ENCODE measurements around the gene TMEM63C.

The TMEM63C gene

DNA sequence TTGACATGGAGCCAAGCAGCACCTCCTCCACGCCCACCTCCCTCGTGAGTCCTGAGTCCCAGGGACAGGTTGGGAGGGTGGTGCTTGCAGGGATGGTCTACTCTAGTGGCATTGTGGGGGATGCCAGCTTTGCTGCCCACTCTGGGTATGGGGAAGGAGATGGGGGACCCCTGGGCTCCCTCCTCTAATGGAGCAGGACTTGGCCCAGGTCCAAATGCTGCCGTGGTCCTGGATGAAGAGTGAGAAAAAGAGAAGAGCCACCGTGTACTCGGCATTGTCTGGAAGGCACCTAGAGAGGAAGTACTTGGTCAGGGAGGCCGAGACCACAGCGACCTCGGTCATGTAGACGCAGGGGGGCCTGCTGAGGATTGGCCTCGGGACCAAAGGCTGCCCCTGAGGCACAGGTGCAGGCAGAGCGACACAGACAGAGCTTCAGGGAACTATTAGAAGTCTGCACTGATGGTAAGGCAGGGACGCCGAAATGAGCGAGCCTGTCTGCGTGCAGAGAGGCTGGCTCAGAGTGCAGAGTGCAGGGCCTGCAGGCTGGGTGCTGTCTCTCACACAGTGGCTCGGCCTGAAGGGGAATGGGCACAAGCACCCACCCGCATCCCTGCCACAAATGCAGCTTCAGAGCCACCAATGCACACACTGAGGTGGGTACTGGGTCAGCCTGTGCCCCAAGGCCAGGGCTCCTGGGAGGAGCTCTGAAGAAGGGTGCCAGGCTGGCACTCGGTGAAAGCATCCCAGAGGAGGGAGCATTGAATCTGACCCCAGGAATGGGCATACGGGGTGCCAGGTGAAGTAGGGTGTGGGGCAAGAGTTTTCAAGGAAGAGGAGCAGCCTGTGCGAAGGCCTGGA is 72.0 kb downstream of the TMEM63C start:
- TF ChIP-seq GATA1 (IDR thresholded peaks at IDR 0.05; ENCODE audit: low read depth, low read length), result no peak
- TF ChIP-seq POLR2A (IDR thresholded peaks at IDR 0.05; ENCODE audit: low read length), result no peak
- no peak for DNase-seq

DNA sequence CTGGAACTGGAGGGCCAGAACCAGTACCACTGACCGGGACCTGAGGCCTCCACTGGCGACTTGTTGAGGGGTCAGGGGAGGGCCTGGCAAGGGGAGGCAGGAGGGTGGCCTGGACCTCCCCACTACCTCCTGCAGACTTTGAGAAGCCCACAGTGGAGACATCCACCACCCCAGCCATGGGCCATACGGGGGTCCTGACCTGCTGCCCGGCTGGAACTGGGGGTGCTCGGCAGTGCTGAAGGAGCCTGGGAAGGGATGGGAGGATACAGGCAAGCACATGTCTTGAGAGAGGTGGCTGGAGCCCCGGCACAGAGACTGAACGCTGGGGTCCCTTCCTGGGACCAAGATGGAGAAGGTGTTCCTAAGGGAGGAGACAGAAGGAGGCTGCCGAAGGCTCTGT is 75.1 kb downstream of the TMEM63C start:
- TF ChIP-seq GATA1 (IDR thresholded peaks at IDR 0.05; ENCODE audit: low read depth, low read length), result no peak
- TF ChIP-seq POLR2A (IDR thresholded peaks at IDR 0.05; ENCODE audit: low read length), result no peak
- DNase-seq, result no peak

DNA sequence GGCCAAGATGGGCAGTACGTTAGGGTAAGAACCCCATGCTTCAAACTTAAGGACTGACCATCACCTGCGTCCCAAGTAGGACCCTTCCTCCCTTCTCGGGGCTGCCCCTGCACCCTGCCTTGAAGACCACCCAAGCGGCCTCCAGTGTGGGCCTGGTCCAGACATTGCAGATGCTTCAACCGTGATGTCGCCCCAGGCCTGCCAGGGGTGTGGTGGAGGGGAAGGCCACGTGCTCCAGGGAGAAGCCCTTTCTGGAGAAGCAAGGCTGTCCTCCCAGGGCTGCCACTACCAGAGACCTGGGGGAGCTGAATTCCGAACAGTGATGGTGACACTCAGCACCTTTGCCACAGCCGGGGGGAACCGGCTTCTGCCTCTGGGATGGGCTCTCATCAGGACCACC is 76.1 kb downstream of the TMEM63C start:
- no peak for DNase-seq
- TF ChIP-seq POLR2A (IDR thresholded peaks at IDR 0.05; ENCODE audit: low read length) (no peak), GATA1 (IDR thresholded peaks at IDR 0.05; ENCODE audit: low read depth, low read length) (no peak)

DNA sequence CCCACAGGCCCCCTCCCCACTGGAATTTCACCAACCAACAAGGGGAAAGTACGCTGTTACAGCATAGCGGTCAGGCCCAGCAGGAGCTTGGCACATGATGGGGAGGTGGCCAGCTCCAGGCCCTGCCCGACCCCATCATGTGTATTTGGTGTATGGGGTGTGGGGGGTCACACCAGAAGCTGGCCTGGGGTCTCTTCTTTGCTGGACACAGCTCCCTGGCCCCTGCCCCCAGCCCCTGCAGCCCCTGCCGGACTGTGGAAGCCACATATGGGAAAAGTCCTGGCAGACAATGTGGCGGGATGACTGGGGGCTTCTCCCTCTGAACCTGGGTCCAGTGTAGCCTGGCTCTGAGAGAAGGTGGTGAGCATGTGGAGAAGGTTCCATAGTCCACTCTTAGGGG is 77.0 kb downstream of the TMEM63C start:
- no peak for DNase-seq

DNA sequence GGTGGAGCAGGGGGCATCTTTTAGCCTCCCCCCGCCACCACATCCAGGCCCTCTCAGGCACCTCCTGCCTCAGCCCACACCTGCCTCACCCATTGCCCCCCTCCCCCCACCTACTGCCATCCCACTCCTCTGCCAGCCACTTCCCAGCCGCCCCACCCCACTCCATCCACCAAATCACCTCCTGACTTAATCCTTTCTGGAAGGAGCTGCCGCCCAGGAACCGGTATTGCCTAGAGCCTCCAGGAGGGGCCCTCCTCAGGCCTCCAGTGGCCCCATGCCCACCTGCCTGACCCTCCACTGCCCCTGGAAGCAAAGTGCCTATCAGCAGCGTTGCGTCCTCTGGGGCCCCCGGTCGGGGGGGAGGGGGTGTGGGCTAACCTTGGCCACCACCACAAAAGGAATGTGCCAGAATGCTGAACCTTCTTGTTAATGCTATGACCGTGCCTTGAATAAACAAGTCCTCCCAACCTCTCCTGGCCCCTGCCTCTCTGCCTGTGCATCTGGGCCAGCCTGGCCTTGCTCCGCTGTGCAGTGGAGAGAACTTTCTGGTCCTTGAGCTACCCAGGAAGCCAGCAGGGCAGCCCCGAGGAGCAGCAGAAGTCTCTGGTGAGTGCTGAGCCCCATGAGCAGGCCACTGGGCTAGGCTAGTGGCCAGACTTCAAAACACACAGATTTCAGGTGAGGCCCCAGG is 77.6 kb downstream of the TMEM63C start:
- TF ChIP-seq POLR2A (IDR thresholded peaks at IDR 0.05; ENCODE audit: low read length) (no peak), GATA1 (IDR thresholded peaks at IDR 0.05; ENCODE audit: low read depth, low read length) (no peak)

More for the DNA sequence above, 77.0 kb downstream of the TMEM63C start:
- TF ChIP-seq POLR2A (IDR thresholded peaks at IDR 0.05; ENCODE audit: low read length), result no peak
- TF ChIP-seq GATA1 (IDR thresholded peaks at IDR 0.05; ENCODE audit: low read depth, low read length), result no peak

DNA sequence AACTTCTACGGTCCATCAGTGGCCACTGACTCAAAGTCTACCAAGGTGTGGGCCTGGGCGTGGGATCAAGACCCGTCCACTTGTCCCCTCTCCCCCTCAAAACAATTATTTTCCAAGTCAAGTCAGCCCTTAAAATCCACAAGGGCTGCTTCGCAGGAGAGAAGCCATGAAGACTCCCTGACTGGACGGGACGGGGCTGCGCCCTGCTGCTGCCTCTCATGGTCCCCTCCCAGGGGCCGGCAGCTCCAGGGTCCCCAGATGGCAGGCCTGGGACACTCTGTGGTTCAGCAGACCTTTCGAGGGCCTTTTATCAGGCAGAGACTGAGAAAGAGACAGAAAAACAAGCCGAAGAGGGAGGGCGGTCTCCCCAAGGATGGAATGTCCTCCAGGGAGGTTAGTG is 78.6 kb downstream of the TMEM63C start:
- DNase-seq, result no peak
- TF ChIP-seq GATA1 (IDR thresholded peaks at IDR 0.05; ENCODE audit: low read depth, low read length), result no peak
- no peak for TF ChIP-seq POLR2A (IDR thresholded peaks at IDR 0.05; ENCODE audit: low read length)

More for the DNA sequence above, 77.6 kb downstream of the TMEM63C start:
- no peak for DNase-seq

DNA sequence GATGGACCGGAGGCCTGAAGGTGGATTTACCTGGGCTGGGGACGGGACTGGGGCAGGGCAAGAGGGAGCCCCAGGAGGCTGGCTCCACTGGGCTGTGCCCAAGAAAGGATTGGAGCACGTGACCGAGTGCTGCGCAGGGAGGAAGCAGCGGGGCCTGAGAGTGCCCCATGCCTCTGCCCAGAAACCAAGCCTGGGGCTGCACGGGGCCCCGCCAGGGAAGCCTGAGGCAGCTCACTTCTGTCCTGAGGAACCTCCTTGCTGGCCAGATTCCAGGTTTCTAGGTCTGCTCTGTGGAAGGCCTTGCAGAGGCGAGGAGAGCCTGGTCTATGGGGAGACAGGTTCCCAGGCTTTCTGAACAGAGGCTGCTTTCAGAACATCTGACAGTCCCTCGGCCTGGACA is 79.0 kb downstream of the TMEM63C start:
- no peak for DNase-seq
- TF ChIP-seq POLR2A (IDR thresholded peaks at IDR 0.05; ENCODE audit: low read length) (no peak), GATA1 (IDR thresholded peaks at IDR 0.05; ENCODE audit: low read depth, low read length) (no peak)

DNA sequence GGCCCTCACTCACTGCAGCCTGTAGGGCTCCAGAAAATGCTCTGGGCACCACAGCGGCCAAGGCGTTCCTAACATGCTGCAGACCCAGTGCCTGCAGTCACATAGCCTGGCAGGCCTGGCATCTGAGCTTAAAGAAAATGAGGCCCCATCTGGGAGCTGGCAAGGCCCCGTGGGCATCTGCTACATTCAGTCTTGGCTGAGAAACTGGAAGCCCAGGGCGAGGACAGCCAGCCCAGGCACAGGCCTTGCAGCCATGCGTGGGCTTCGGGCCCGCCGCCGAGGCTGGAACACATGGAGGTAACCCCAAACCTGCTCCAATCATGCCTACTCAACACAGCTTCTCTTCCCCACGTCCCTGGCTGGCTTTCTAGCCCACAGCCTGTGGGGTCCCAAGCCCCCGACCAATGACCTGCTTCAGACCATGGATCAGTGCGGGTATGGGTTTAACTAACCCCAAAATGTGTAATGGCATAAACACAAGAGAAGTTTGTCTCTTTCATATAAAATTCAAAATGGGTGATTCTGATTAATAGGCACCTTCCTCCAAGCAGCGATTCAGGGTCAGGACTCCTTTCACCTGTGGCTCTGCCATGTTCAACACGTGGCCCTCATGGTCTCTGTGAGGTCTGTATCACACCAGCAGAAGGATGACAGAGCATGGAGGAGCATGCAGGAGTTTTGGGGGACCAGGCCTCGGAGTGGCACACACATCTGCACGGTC is 83.0 kb downstream of the TMEM63C start:
- no peak for DNase-seq
- TF ChIP-seq GATA1 (IDR thresholded peaks at IDR 0.05; ENCODE audit: low read depth, low read length) (no peak), POLR2A (IDR thresholded peaks at IDR 0.05; ENCODE audit: low read length) (no peak)

DNA sequence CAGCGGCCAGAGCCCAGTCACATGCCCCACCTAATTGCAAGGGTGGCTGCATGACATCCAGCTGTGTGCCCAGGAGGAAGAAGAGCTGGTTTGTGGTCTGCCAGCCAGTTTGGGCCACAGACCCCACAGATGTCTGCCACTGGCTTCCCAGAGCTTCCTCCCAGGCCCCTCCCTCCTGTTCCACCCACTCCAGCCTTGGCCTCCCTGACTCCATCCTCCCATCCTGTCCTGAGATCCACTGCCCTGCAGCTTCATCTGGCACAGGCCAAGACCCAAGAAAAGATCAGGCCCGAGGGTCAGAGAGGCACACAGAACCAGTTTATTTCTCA is 83.6 kb downstream of the TMEM63C start:
- TF ChIP-seq GATA1 (IDR thresholded peaks at IDR 0.05; ENCODE audit: low read depth, low read length) (no peak), POLR2A (IDR thresholded peaks at IDR 0.05; ENCODE audit: low read length) (no peak)
- DNase-seq, result no peak

DNA sequence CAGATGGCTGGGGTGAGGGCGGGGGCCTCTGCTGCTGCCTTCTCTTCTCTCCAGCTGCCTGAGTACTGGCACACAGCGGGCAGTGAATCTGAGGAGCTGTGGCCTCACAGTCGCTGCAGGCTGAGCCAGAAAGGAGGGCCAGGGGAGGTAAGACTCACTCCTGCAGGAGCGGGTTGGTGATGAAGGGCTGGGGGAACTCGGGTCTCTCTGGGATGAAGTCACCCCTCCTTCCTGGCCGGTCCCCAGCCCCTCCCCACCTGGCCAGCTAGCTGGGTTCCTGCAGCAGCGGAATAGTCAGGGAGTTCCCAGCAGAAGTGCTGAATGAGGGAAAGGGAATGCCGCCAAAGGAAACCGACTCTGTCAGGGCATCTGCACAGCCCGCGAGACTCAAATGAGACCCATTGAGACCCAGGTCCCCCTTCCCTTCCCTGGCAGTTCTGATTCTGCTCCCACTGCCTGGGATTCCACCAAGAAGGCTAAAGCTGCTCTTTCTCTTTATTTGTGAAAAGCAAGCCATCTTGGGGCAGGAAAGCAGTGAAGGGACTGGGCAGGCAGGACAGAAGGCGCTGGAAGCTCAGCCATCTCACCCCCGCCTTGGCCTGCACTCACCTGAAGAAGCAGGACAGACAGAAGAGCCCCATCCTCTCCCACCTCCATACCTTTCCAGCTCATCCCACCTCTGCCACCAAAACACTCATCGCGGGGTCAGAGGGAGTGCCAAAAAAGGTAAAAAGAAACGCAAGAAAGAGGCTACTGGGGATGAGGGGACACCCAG is 84.2 kb downstream of the TMEM63C start:
- no peak for TF ChIP-seq POLR2A (IDR thresholded peaks at IDR 0.05; ENCODE audit: low read length)
- TF ChIP-seq GATA1 (IDR thresholded peaks at IDR 0.05; ENCODE audit: low read depth, low read length), result no peak
- DNase-seq, result no peak

DNA sequence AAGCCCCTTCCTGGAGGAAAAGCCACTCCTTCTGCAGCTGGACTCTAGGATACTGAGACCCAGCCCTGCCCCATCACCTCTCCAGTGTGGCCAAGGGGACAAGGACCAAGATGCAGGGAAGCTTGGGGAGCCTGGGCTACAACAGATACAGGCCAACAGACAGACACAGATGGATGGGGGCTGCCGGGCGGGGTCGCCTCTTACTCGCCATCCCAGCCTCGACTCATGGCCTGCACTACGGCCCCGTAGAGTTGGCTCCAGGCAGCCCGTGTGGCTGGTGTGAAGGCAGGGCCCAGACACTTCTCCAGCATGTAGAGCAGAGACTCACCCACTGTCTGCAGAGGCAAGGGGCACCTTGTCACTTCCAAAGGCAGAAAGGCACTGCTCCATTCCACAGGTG is 84.7 kb downstream of the TMEM63C start:
- TF ChIP-seq GATA1 (IDR thresholded peaks at IDR 0.05; ENCODE audit: low read depth, low read length) (no peak), POLR2A (IDR thresholded peaks at IDR 0.05; ENCODE audit: low read length) (no peak)
- DNase-seq, result no peak

DNA sequence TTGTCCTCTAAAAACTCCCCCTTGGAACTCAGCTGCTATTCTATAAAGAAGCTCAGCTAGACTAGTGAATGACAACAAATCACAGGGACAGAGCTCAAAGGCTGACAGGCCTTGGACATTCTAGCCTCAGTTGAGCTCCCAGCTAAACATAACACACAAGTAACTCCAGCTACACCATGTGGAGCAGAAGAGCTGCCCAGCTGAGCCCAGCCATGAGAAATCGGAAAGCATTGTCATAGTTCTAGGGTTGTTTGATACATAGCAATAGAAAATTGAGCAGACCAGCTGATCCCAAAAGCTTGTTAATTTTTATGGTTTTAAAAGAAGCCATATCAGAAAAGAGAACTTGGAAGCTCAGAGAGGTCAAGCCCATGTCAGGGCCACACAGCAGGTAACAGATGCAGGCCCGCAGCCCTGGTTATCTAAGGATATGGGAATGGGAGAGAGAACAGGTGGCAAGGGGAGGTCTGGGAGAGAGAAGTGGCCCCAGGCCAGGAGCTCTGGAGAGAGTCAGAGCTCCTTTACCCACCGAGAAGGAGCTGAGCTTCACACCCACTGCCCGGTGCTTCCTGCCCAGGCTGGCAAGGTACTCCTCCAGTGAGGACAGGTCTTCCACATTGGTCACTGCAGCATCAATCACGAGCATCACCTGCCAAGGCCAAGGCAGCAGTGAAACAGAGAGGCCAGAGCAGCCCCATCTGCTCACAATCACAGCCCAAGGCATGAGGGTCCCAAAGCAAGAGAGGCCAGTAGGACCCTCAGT is 86.5 kb downstream of the TMEM63C start:
- no peak for DNase-seq
- TF ChIP-seq GATA1 (IDR thresholded peaks at IDR 0.05; ENCODE audit: low read depth, low read length) (no peak), POLR2A (IDR thresholded peaks at IDR 0.05; ENCODE audit: low read length) (no peak)
